Measurements from ENCODE around the gene ZBTB39. TPM values are rescaled to one million over a fixed set of nuclear protein-coding genes. Genes with fewer than 3 reads are reported as not detected.

The ZBTB39 gene
- total and polyA plus RNA-seq, 2 of the 13 experiments (the other 11 are each of a cell fraction or from before 2014, with no cell fraction given): 6.5 to 6.9 TPM

GRCh38 chr12:56994231-56994746 lies 12.1 kb downstream of the ZBTB39 start:
- Histone ChIP-seq H3K9ac (ENCODE audit: insufficient read depth, low read depth, low read length) (no peak overlapping the region), H3K27me3 (ENCODE audit: control insufficient read depth in 1 of 2, insufficient read depth in 2 of 2, low read length in 2 of 2) (no peaks in the 10 kb centered on the region; a peak in 1 of 5 replicates), H3K4me1 (ENCODE audit: insufficient read depth, low read length) (peaks cover 15% of the 10 kb centered on the region; the same call in 1 of the 2 replicates), H3K9me3 (ENCODE audit: low read length) (no peaks in the 10 kb centered on the region), H3K4me2 (ENCODE audit: low read depth, low read length) (no peak overlapping the region), H4K20me1 (ENCODE audit: insufficient read depth, low read length) (no peaks in the 10 kb centered on the region), H2AFZ (ENCODE audit: low read length) (no peak overlapping the region), H3K36me3 (replicated peaks in 1 of 2; ENCODE audit: control insufficient read depth in 1 of 2, insufficient read depth in 2 of 2, low read length in 2 of 2) (no peaks in the 10 kb centered on the region), H3K4me3 (replicated peaks in 1 of 3; ENCODE audit: insufficient read depth in 1 of 3, low read depth in 2 of 3, low read length in 3 of 3) (no peak overlapping the region), H3K27ac (ENCODE audit: extremely low read length, insufficient read depth, low read length) (no peak overlapping the region), H3K79me2 (ENCODE audit: insufficient read depth, low read length) (no peaks in the 10 kb centered on the region)
- 88% methylated on average over 5 of the region's 10 CpGs for WGBS (ENCODE audit: low lambda C conversion rate)
- no peak for ATAC-seq
- no TSS peak for BruUV-seq (replicated peaks)
- no peak for DNase-seq (ENCODE audit: low spot score)
- ChIA-PET POLR2A (no interaction called here), CTCF (ENCODE audit: low intra/inter-chr PET ratio, low total read pairs) (no interaction called here)
- in situ Hi-C loops (cut with HindIII; ENCODE audit: extremely low pct_ligation_motif_present, low pct_unique_long_range_greater_than_20kb) (no loop called here), intact Hi-C loops (cut with micrococcal nuclease; ENCODE audit: unreplicated experiment) (no loop called here)
- TF ChIP-seq HMGXB4 (CRISPR knock-in tag; IDR thresholded peaks at IDR 0.05; ENCODE audit: borderline replicate concordance in 1 of 2, low read depth in 1 of 2): no peak
- no peak for TF ChIP-seq FIP1L1 (IDR thresholded peaks at IDR 0.05; ENCODE audit: borderline replicate concordance, insufficient read depth, low read depth, low read length)
- no peak for TF ChIP-seq ZNF556 (CRISPR knock-in tag; IDR thresholded peaks at IDR 0.05; ENCODE audit: borderline replicate concordance)
- no peak for FAIRE-seq

- intact Hi-C loops (cut with micrococcal nuclease; ENCODE audit: unreplicated experiment): no loop called here
Measured at GRCh38 chr12:56993346-56993745, 13.0 kb downstream of the ZBTB39 start.

More at GRCh38 chr12:56993346-56993745, 13.0 kb downstream of the ZBTB39 start:
- TF ChIP-seq SNAI1 (CRISPR knock-in tag; IDR thresholded peaks at IDR 0.05; ENCODE audit: borderline replicate concordance): no peak
- BruUV-seq (replicated peaks): no TSS peak
- peaks cover 15% of the 10 kb centered on the region; the same call in 1 of the 2 replicates for H3K4me1 ChIP-seq (ENCODE audit: insufficient read depth, low read length)
- no peak overlapping the region for H3K27ac ChIP-seq (ENCODE audit: extremely low read length, insufficient read depth, low read length)
- in situ Hi-C loops (cut with HindIII; ENCODE audit: extremely low pct_ligation_motif_present, low pct_unique_long_range_greater_than_20kb): no loop called here
- 49% methylated on average over 6 of the region's 10 CpGs for WGBS (ENCODE audit: low lambda C conversion rate)
- no peaks in the 10 kb centered on the region for H3K9me3 ChIP-seq (ENCODE audit: low read length)
- H3K79me2 ChIP-seq (ENCODE audit: insufficient read depth, low read length): no peaks in the 10 kb centered on the region
- DNase-seq (ENCODE audit: low spot score) (no peak), FAIRE-seq (no peak), ATAC-seq (no peak)
- no peak overlapping the region for H2AFZ ChIP-seq (ENCODE audit: low read length)
- H3K4me3 ChIP-seq (replicated peaks in 1 of 3; ENCODE audit: insufficient read depth in 1 of 3, low read depth in 2 of 3, low read length in 3 of 3): no peak overlapping the region
- no peaks in the 10 kb centered on the region for H4K20me1 ChIP-seq (ENCODE audit: insufficient read depth, low read length)
- no peak overlapping the region for H3K4me2 ChIP-seq (ENCODE audit: low read depth, low read length)
- CTCF ChIA-PET (ENCODE audit: low intra/inter-chr PET ratio, low total read pairs): no interaction called here
- no peaks in the 10 kb centered on the region for H3K36me3 ChIP-seq (replicated peaks in 1 of 2; ENCODE audit: control insufficient read depth in 1 of 2, insufficient read depth in 2 of 2, low read length in 2 of 2)
- H3K27me3 ChIP-seq (ENCODE audit: control insufficient read depth in 1 of 2, insufficient read depth in 2 of 2, low read length in 2 of 2): no peaks in the 10 kb centered on the region; a peak in 1 of 5 replicates
- POLR2A ChIA-PET: no interaction called here
- no peak overlapping the region for H3K9ac ChIP-seq (ENCODE audit: insufficient read depth, low read depth, low read length)
